NB4 (cell line): ENCODE data around the gene ELAC1.

Experiments
- POLR2A ChIP-seq: IDR thresholded peaks from 2 replicates; pipeline ENCODE4 v1.6.1; 2011; ENCODE audit warnings: mild to moderate bottlenecking; ENCODE audit not compliant: insufficient read length; ENCODE audit errors: extremely low read depth
- TF ChIP-seq, protein P1 (sequence below): IDR thresholded peaks from one replicate; pipeline ENCODE4 v1.5.1; 2012; ENCODE audit warnings: low read depth, low read length
- TF ChIP-seq, protein P2 (sequence below): IDR thresholded peaks from 2 replicates; pipeline ENCODE4 v1.6.1; 2011; ENCODE audit warnings: low read depth, low read length

DNA sequence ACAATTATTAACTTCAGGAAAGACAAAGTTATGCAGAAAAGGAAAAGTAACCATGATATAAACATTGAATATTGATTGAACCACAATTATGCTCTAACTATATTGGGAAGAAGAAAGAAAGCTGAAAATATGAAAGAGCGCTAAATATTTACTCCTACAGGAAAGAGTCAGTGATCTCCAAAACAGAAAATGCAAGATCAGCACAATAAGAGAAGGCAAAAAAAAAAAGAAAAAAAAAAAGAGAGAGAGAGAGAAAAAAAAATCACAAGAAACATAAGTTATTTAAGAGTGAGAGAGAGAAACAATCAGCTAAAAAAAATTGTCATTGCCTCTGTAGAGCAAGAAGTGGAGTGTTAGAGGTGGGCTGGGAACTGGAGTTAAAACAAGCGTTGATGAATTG, 28.9 kb upstream of the ELAC1 start:
- TF ChIP-seq, protein P1, sequence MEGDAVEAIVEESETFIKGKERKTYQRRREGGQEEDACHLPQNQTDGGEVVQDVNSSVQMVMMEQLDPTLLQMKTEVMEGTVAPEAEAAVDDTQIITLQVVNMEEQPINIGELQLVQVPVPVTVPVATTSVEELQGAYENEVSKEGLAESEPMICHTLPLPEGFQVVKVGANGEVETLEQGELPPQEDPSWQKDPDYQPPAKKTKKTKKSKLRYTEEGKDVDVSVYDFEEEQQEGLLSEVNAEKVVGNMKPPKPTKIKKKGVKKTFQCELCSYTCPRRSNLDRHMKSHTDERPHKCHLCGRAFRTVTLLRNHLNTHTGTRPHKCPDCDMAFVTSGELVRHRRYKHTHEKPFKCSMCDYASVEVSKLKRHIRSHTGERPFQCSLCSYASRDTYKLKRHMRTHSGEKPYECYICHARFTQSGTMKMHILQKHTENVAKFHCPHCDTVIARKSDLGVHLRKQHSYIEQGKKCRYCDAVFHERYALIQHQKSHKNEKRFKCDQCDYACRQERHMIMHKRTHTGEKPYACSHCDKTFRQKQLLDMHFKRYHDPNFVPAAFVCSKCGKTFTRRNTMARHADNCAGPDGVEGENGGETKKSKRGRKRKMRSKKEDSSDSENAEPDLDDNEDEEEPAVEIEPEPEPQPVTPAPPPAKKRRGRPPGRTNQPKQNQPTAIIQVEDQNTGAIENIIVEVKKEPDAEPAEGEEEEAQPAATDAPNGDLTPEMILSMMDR, result no peak
- no peak for TF ChIP-seq POLR2A
- TF ChIP-seq, protein P2, sequence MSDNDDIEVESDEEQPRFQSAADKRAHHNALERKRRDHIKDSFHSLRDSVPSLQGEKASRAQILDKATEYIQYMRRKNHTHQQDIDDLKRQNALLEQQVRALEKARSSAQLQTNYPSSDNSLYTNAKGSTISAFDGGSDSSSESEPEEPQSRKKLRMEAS, result no peak
